ENCODE measurements around the gene PAQR5.
A peak's percentile ranks its signal among the peaks of the same experiment; 100 is the strongest.

PAQR5 gene

DNA sequence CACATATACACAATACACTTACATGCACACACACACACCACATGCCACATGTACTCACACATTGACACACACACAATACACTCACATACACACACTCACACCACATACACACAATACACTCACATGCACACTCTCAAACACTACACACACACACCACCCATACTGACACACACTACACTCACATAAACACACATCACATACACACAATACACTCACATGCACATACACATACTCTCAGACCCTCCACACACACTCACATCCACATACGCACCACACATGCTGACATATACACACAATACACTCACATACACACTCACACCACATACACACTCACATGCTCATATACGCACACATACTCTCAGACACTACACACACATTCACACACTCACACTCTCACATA, 87.1 kb downstream of the PAQR5 start:
- TF ChIP-seq, protein P1, sequence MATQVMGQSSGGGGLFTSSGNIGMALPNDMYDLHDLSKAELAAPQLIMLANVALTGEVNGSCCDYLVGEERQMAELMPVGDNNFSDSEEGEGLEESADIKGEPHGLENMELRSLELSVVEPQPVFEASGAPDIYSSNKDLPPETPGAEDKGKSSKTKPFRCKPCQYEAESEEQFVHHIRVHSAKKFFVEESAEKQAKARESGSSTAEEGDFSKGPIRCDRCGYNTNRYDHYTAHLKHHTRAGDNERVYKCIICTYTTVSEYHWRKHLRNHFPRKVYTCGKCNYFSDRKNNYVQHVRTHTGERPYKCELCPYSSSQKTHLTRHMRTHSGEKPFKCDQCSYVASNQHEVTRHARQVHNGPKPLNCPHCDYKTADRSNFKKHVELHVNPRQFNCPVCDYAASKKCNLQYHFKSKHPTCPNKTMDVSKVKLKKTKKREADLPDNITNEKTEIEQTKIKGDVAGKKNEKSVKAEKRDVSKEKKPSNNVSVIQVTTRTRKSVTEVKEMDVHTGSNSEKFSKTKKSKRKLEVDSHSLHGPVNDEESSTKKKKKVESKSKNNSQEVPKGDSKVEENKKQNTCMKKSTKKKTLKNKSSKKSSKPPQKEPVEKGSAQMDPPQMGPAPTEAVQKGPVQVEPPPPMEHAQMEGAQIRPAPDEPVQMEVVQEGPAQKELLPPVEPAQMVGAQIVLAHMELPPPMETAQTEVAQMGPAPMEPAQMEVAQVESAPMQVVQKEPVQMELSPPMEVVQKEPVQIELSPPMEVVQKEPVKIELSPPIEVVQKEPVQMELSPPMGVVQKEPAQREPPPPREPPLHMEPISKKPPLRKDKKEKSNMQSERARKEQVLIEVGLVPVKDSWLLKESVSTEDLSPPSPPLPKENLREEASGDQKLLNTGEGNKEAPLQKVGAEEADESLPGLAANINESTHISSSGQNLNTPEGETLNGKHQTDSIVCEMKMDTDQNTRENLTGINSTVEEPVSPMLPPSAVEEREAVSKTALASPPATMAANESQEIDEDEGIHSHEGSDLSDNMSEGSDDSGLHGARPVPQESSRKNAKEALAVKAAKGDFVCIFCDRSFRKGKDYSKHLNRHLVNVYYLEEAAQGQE (IDR thresholded peaks at IDR 0.05; ENCODE audit: low read depth): no peak
- TF ChIP-seq TAF1 (IDR thresholded peaks at IDR 0.05; ENCODE audit: low read depth) (no peak), CREB1 (IDR thresholded peaks at IDR 0.05; ENCODE audit: low read depth) (no peak), TCF12 (IDR thresholded peaks at IDR 0.05; ENCODE audit: low read depth) (no peak), FOXM1 (IDR thresholded peaks at IDR 0.05; ENCODE audit: borderline replicate concordance, low read depth) (no peak), YY1 (IDR thresholded peaks at IDR 0.05; ENCODE audit: low read depth) (no peak), ZBTB7A (IDR thresholded peaks at IDR 0.05; ENCODE audit: low read depth) (no peak), NFIC (IDR thresholded peaks at IDR 0.05) (no peak), TEAD4 (IDR thresholded peaks at IDR 0.05) (no peak), CEBPB (IDR thresholded peaks at IDR 0.05) (no peak)

DNA sequence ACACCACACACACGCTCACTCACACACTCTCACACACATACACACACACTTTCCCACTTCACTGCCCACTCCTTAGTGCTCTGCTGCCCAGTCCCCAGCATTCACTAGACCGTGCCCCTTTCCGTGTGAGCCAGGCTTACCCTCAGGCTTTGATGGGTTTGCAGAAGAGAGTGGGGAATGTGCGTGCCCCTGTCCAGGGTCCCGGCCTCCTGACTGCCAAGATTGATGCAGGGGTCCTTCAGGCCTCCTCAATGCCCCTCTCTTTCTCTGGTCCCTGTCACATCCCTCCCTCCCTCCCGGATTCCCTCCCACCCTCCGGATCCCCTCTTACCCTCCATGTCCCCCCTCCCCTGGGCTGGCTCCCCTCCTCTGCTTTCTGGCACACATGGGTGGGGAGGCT, 87.6 kb downstream of the PAQR5 start:
- TF ChIP-seq, protein P1 (IDR thresholded peaks at IDR 0.05; ENCODE audit: low read depth): peak; percentile 35; the same call in 1 of the 2 replicates
- TF ChIP-seq TCF12 (IDR thresholded peaks at IDR 0.05; ENCODE audit: low read depth): no peak

DNA sequence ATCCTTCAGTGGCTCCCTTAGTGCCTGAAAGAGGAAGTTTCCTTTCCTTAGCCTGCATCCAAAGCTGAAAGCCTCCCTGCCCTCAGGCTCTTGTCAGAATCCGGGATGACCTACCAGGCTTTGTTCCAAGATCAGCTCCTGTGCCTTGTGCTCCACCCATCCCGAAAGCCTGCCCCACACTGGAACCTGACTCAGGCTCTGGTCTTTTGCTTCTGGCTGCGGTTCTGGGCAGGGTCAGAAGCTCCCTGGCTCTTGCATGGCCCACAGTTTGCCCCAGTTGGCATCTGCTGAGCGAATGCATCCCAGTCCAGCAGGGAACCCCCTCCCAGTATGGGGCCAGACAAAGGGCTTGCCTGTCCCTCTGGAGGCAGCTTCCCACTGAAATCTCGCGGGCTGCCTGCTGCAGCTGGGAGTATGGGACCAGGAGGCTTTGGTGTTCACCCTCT, 89.6 kb downstream of the PAQR5 start:
- TF ChIP-seq RAD21 (IDR thresholded peaks at IDR 0.05; ENCODE audit: low read depth): no peak

DNA sequence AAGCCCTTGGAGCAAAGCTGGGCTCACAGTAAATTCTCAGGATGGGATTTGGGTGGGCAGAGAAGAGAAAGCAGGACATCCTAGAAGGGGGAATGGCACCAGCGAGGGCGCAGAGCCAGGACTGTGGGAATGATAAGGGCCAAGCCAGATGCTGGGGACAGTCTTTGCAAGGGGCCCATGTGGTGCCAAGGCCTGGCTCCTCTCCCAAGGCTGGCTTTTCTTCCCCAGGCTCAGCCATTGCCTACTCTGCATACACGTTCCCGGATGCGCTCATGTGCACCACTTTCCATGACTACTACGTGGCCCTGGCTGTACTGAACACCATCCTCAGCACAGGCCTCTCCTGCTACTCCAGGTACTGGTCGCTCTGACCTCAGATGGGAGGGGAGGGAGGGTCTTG, 90.7 kb downstream of the PAQR5 start:
- TF ChIP-seq, protein P1 (IDR thresholded peaks at IDR 0.05; ENCODE audit: low read depth): no peak
- TF ChIP-seq EP300 (IDR thresholded peaks at IDR 0.05; ENCODE audit: borderline replicate concordance) (no peak), YY1 (IDR thresholded peaks at IDR 0.05; ENCODE audit: low read depth) (no peak), CREB1 (IDR thresholded peaks at IDR 0.05; ENCODE audit: low read depth) (no peak), FOXM1 (IDR thresholded peaks at IDR 0.05; ENCODE audit: borderline replicate concordance, low read depth) (no peak), TCF12 (IDR thresholded peaks at IDR 0.05; ENCODE audit: low read depth) (no peak), RAD21 (IDR thresholded peaks at IDR 0.05; ENCODE audit: low read depth) (no peak), NFIC (IDR thresholded peaks at IDR 0.05) (no peak), CEBPB (IDR thresholded peaks at IDR 0.05) (no peak), EGR1 (IDR thresholded peaks at IDR 0.05) (no peak), TAF1 (IDR thresholded peaks at IDR 0.05; ENCODE audit: low read depth) (no peak), TEAD4 (IDR thresholded peaks at IDR 0.05) (no peak), ZBTB7A (IDR thresholded peaks at IDR 0.05; ENCODE audit: low read depth) (no peak)
- TF ChIP-seq, protein P2, sequence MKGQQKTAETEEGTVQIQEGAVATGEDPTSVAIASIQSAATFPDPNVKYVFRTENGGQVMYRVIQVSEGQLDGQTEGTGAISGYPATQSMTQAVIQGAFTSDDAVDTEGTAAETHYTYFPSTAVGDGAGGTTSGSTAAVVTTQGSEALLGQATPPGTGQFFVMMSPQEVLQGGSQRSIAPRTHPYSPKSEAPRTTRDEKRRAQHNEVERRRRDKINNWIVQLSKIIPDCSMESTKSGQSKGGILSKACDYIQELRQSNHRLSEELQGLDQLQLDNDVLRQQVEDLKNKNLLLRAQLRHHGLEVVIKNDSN (IDR thresholded peaks at IDR 0.05): no peak
- TF ChIP-seq, protein P3, sequence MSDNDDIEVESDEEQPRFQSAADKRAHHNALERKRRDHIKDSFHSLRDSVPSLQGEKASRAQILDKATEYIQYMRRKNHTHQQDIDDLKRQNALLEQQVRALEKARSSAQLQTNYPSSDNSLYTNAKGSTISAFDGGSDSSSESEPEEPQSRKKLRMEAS (IDR thresholded peaks at IDR 0.05): no peak

DNA sequence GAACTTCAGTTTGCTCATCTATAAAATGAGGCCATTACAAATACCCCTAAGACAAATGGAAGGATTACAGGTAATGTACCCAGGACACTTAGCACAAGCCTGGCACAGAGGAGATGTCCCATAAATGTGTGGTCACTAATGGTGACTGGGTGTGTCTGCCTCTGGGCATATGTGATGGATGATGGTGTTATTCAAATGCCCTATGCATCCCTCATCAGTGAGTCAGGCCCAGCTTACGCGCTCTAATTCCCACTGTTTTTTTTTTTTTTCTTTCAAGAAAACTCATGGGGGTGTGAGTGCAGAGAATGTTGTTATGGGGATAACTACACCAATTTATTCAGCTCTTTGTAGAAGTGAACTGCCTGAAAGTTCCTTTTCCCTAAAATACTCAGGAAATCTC, 91.9 kb downstream of the PAQR5 start:
- TF ChIP-seq RAD21 (IDR thresholded peaks at IDR 0.05; ENCODE audit: low read depth): no peak
- TF ChIP-seq TEAD4 (IDR thresholded peaks at IDR 0.05): no peak
- TF ChIP-seq NFIC (IDR thresholded peaks at IDR 0.05): no peak
- no peak for TF ChIP-seq TAF1 (IDR thresholded peaks at IDR 0.05; ENCODE audit: low read depth)
- no peak for TF ChIP-seq FOXM1 (IDR thresholded peaks at IDR 0.05; ENCODE audit: borderline replicate concordance, low read depth)
- TF ChIP-seq, protein P2 (IDR thresholded peaks at IDR 0.05): no peak
- TF ChIP-seq TCF12 (IDR thresholded peaks at IDR 0.05; ENCODE audit: low read depth): no peak
- TF ChIP-seq YY1 (IDR thresholded peaks at IDR 0.05; ENCODE audit: low read depth): no peak
- TF ChIP-seq CREB1 (IDR thresholded peaks at IDR 0.05; ENCODE audit: low read depth): no peak
